SW480 (cell line): ENCODE measurements around the gene PTPN21.

Experiments used
- DNase-seq: peaks from one replicate; pipeline ENCODE4 v3.0.0-alpha.2; 2016; ENCODE audit warnings: low spot score

PTPN21 gene

GRCh38 chr14:88468406-88468805, 86.4 kb downstream of the PTPN21 start:
- DNase-seq = no peak

GRCh38 chr14:88463318-88463717, 91.5 kb downstream of the PTPN21 start:
- DNase-seq = no peak

GRCh38 chr14:88454886-88455285, 99.9 kb downstream of the PTPN21 start:
- DNase-seq = no peak

GRCh38 chr14:88452231-88452630, 102.6 kb downstream of the PTPN21 start:
- no peak for DNase-seq

GRCh38 chr14:88439088-88439487, 115.7 kb downstream of the PTPN21 start:
- no peak for DNase-seq

GRCh38 chr14:88437658-88438057, 117.1 kb downstream of the PTPN21 start:
- no peak for DNase-seq

- DNase-seq = no peak
Measured at GRCh38 chr14:88430976-88431375, 123.8 kb downstream of the PTPN21 start.

GRCh38 chr14:88426271-88426670, 128.5 kb downstream of the PTPN21 start:
- no peak for DNase-seq

- no peak for DNase-seq
Measured at GRCh38 chr14:88424573-88424972, 130.2 kb downstream of the PTPN21 start.

GRCh38 chr14:88422919-88423650, 131.7 kb downstream of the PTPN21 start:
- no peak for DNase-seq

- no peak for DNase-seq
Measured at GRCh38 chr14:88422047-88422446, 132.8 kb downstream of the PTPN21 start.

GRCh38 chr14:88421286-88421685, 133.5 kb downstream of the PTPN21 start:
- no peak for DNase-seq

GRCh38 chr14:88420187-88420586, 134.6 kb downstream of the PTPN21 start:
- no peak for DNase-seq

- DNase-seq = no peak
Measured at GRCh38 chr14:88417594-88417993, 137.2 kb downstream of the PTPN21 start.
